M059J (cell line): ENCODE results near the gene SPHKAP. TPM values are rescaled to one million over a fixed set of nuclear protein-coding genes. Genes with fewer than 3 reads are reported as not detected.
A peak's percentile ranks its signal among the peaks of the same experiment; 100 is the strongest.
"Not testable (repeated sequence)": the region's sequence is repeated elsewhere in the genome, so short reads cannot be mapped to it uniquely, and the experiment has no call there.

Experiments
- DNase-seq: peaks from one replicate; pipeline ENCODE4 v3.0.0-alpha.2; 2012; ENCODE audit warnings: low read depth
- total RNA-seq: library from RNA; depleted of rRNA; stranded (reverse); fragments of >200 nt; shearing (Covaris generic); gene quantifications from 2 replicates; pipeline ENCODE4 v1.2.3, GENCODE V29; 2014

Gene SPHKAP
- total RNA-seq, 1 experiment from 2014 or later = not detected

DNA sequence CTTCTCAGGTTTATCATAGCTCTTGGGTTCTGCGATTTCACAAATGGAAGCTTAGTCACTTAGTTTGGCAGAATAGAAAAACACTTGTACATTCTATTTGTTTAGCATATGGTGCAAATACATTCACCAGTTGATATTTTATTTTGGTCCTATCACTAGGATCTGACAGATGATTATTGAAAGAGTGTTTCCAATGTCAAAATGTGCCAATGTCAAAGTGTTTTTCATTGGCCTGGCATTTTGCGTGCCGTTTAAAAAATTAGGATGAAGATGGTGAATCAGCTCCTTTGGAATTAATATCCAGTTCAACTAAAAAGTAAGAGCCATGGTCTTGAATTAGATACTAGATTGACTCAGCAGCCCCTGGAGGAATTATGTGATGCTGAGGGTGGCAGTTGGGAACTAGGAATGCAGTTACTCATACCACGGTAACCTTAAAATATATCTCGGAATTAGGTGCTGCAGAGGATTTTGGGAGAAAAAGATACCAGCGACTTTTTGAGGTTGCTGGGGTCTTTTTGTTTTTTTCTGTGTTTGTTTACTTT lies 87.0 kb downstream of the SPHKAP start:
- peak; percentile 73 for DNase-seq

- no peak for DNase-seq
Observed at GRCh38 chr2:228092056-228092455, 89.4 kb downstream of the SPHKAP start.

GRCh38 chr2:228086561-228086960 lies 94.9 kb downstream of the SPHKAP start:
- DNase-seq = no peak

- DNase-seq = no peak
Observed at GRCh38 chr2:228084717-228085116, 96.8 kb downstream of the SPHKAP start.

GRCh38 chr2:228083131-228083530 lies 98.4 kb downstream of the SPHKAP start:
- no peak for DNase-seq

GRCh38 chr2:228082571-228082970 lies 98.9 kb downstream of the SPHKAP start:
- no peak for DNase-seq

GRCh38 chr2:228079194-228079593 lies 102.3 kb downstream of the SPHKAP start:
- DNase-seq = no peak

DNA sequence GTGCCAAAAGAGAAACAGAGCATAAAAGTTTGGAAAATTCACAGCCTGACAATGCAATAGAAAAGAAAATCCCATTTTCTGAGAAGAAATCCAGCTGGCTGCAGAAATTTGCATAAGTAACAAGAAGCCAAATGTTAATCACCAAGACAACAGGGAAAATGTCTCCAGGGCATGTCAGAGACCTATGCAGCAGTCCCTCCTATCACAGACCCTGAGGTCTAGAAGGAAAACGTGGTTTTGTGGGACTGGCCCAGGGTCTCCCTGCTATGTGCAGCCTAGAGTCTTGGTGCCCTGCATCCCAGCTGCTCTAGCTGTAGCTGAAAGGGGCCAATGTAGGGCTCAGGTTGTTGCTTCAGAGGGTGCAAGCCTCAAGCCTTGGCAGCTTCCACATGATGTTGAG lies 104.8 kb downstream of the SPHKAP start:
- not testable (repeated sequence) for DNase-seq

GRCh38 chr2:228072669-228073068 lies 108.8 kb downstream of the SPHKAP start:
- no peak for DNase-seq

- no peak for DNase-seq
Observed at GRCh38 chr2:228067309-228067708, 114.2 kb downstream of the SPHKAP start.

- no peak for DNase-seq
Observed at GRCh38 chr2:228066126-228066798, 115.2 kb downstream of the SPHKAP start.

DNA sequence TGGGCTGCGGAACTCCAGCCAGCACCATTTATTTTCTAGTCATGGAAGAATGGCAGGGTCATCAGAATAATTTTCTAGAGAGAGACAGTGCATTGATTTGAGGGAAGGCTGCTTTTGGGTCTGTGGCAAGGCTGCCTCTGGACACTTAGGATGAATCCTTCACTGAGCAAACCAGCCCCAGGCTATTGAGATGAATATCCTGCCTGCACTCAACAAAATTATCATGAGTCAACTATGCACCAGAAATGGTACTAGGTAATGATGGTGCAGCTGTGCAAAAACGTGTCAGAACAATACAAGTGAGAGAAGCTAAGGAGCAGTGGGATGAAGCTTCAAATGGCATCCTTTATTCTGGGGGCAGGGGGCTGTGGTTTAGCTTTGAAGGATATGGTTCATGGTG lies 115.8 kb downstream of the SPHKAP start:
- peak; percentile 30 for DNase-seq

DNA sequence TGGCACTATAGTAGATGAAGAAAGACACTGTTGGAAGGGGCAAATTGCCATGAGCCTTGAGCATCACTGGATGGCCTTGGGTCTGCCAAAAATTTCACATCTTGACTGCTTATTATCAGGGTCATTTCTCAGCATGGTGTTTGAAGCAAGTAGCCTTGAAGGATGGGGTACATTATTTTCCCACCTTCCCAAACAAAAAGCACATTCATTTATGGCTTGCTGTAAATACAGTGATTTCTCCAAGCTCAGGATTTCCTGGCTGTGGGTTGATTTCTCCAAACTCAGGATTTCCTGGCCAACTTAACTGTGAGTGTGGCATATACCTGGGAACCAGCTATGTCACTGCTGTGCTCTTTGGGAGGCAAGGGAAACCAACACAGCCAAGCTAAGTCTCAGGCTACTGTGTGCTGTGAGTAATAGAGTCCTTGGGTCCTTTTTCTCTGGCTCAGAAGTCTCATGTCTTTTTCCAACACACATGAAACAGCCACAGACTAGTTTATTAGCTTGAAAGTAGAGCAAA lies 116.6 kb downstream of the SPHKAP start:
- no peak for DNase-seq

GRCh38 chr2:228064024-228064423 lies 117.5 kb downstream of the SPHKAP start:
- no peak for DNase-seq

DNA sequence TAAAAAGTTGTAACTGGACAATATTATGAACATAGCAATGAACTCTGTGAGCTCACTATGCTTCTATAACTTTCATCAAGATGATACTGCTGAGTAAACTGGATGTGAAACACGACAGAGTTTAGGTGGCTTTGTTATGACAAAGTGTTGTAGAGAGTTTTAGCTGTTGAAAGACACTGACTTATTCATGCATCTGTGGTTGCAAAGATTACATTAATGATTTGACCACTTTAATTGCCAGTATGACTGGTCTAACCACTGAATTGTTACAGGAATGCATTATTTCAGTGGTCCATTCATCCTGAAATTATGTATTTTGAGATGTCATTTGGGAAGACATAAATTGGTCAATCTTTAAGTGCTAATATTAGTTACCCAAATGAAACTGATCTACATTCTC lies 117.9 kb downstream of the SPHKAP start:
- no peak for DNase-seq

DNA sequence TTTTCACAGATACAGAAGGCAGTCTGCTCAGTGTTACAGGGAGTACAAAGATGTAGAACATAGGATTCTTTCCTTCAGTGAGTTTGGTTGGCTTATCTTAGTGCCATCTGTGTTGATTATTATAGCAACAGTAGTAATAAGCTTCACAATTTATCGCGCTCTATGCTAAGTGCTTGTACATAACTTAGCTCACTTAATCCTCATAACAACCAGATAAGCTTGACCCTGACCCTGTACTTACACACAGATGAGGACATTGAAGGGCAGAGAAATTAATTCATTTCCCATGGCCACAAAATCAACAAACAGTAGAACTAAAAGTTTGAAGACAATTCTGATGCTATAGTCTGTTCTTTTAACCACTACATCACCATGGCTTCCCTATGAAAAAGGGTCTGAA lies 121.8 kb downstream of the SPHKAP start:
- no peak for DNase-seq

DNA sequence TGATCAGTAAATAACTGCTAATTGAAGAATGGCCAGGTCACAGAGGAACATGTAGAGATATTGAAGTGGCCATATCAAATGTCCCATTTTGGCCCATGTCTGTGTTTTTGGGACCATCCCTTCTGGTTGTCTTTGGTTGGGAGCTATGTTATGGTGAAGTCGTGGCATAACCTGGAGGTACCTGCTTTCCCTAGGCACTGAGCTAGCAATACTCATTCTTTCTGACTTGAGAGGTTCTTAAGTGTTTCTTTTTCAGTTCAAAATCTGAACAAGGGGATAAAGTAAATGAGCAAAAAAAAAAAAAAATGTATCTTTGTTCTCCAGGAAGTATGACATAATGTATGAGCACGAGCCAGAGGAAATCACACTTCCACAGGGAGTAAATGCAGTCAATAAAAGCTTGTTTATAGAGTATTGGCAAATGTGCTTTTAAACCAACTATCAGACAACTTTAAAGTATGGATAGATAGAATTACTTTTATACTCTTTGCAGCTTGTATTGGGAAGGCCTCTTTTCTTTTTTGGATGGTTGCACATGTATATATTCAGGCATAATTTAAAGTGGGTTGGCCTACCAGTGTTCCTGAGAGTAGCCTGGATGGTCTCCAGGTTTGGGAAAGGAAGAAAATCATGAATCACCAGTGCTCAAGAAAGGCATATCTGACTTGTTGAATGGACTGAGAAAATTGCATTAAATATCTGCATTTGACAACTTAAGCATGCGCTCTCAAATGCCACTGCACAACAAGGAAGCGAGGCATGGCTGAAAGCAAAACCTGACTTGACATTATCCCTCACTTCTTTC lies 125.0 kb downstream of the SPHKAP start:
- DNase-seq = no peak

- DNase-seq = peak; percentile 51
Observed at GRCh38 chr2:228048838-228049490, 132.5 kb downstream of the SPHKAP start.

DNA sequence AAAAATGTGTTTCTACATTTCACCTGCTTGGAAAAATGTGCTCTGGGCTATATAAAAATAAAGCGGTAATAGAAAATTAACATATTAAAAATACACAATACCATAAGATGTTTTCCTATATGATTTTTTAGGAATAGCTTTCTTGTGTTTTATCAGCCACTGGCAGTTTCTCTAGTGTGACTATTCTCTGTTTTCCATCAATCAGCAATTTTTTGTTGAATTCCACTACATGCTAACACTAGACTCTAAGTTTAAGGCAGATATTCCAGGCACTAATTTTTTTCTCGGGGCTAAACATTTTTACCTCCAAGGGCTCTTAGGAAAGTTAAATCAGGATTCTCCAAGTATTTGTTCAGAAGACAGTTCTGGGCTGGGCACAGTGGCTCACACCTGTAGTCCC lies 140.5 kb downstream of the SPHKAP start:
- DNase-seq = no peak

GRCh38 chr2:228039752-228040534 lies 141.5 kb downstream of the SPHKAP start:
- peak; percentile 36 for DNase-seq

GRCh38 chr2:228038967-228039366 lies 142.5 kb downstream of the SPHKAP start:
- no peak for DNase-seq
